OCI-LY1 (cell line): ENCODE measurements around the gene C12orf76.

ENCODE experiments used
- EZH2 ChIP-seq: fragments of 200-600 bp; sonication (generic), shearing (Covaris generic); IDR thresholded peaks from 2 replicates; pipeline ENCODE4 v1.8.0; 2017; ENCODE audit warnings: borderline replicate concordance, mixed run types, mild to moderate bottlenecking, antibody characterized with exemption, low read length, moderate library complexity, mixed read lengths
- TF ChIP-seq, protein P1 (sequence below): fragments of 200-600 bp; sonication (generic), shearing (Covaris generic); IDR thresholded peaks from 2 replicates; pipeline ENCODE4 v1.5.1; 2017; ENCODE audit warnings: mild to moderate bottlenecking, antibody characterized with exemption, low read length, moderate library complexity, mixed read lengths

GRCh38 chr12:109995686-109996482 lies 52.4 kb downstream of the C12orf76 start, which contains the start of gene GIT2:
- TF ChIP-seq, protein P1, sequence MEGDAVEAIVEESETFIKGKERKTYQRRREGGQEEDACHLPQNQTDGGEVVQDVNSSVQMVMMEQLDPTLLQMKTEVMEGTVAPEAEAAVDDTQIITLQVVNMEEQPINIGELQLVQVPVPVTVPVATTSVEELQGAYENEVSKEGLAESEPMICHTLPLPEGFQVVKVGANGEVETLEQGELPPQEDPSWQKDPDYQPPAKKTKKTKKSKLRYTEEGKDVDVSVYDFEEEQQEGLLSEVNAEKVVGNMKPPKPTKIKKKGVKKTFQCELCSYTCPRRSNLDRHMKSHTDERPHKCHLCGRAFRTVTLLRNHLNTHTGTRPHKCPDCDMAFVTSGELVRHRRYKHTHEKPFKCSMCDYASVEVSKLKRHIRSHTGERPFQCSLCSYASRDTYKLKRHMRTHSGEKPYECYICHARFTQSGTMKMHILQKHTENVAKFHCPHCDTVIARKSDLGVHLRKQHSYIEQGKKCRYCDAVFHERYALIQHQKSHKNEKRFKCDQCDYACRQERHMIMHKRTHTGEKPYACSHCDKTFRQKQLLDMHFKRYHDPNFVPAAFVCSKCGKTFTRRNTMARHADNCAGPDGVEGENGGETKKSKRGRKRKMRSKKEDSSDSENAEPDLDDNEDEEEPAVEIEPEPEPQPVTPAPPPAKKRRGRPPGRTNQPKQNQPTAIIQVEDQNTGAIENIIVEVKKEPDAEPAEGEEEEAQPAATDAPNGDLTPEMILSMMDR = no peak
- no peak for TF ChIP-seq EZH2
